ENCODE data around the gene NPFF. TPM values are rescaled to one million over a fixed set of nuclear protein-coding genes. Genes with fewer than 3 reads are reported as not detected.
A peak's percentile ranks its signal among the peaks of the same experiment; 100 is the strongest.

Gene NPFF
- total RNA-seq, 2 experiments from 2014 or later = not detected

DNA sequence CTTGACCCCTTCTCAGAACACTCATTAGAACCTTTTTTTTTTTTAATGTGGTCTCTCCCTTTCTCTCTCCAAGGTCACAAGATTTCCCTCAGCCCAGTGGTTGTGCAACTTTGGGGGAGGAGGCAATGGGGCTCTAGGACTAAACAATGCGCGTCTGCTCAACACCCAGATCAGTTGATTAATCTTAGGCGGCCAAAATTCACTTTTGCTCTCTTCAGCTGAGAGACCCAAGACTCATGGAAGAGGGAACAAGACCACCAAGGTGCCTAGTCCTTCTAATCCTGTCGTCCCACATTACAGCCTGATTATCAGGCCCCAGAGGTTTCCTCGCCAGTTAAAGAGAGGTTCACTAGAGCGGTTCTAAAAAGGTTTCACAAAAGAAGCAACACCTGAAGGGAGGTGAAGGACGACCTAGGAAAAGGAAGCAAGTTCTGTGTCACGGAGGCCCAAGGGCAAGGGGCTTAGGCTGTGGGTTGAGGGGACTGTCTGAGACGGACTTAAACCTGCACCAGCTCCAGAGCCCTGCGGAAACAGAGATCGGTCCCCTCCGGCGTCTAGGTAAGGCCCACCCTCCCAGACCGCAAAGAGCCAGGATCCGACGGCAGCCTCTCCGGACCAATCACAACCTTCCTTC, 7.0 kb downstream of the NPFF start:
- H3K27ac Mint-ChIP-seq = peak overlapping the region; percentile 94
- CTCF ChIA-PET = interaction anchor here (0.9 to 1.9 kb wide), 8 partner anchors 9 to 179 kb away, joined by 3 to 8 read pairs (median 5); partner anchors contain the start of genes AAAS and ATP5MC2
- H3K36me3 Mint-ChIP-seq (ENCODE audit: low read depth) = no peaks in the 10 kb centered on the region
- no peak for DNase-seq
- ATAC-seq = no peak
- intact Hi-C loops (cut with micrococcal nuclease) = loop anchor here (10.0 kb wide), 1 partner anchor 145 kb away; no protein-coding TSS in a partner anchor
- H3K9me3 Mint-ChIP-seq = no peaks in the 10 kb centered on the region
- TF ChIP-seq, protein P1, sequence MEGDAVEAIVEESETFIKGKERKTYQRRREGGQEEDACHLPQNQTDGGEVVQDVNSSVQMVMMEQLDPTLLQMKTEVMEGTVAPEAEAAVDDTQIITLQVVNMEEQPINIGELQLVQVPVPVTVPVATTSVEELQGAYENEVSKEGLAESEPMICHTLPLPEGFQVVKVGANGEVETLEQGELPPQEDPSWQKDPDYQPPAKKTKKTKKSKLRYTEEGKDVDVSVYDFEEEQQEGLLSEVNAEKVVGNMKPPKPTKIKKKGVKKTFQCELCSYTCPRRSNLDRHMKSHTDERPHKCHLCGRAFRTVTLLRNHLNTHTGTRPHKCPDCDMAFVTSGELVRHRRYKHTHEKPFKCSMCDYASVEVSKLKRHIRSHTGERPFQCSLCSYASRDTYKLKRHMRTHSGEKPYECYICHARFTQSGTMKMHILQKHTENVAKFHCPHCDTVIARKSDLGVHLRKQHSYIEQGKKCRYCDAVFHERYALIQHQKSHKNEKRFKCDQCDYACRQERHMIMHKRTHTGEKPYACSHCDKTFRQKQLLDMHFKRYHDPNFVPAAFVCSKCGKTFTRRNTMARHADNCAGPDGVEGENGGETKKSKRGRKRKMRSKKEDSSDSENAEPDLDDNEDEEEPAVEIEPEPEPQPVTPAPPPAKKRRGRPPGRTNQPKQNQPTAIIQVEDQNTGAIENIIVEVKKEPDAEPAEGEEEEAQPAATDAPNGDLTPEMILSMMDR (IDR thresholded peaks at IDR 0.05) = no peak
- no peaks in the 10 kb centered on the region for H3K27me3 Mint-ChIP-seq
- POLR2A ChIA-PET = interaction anchor here (0.6 to 54.1 kb wide), 8 partner anchors 10 to 201 kb away, joined by 3 to 1494 read pairs (median 4); partner anchors contain the start of genes ATP5MC2, MYG1 and PCBP2
- peaks cover 39% of the 10 kb centered on the region for H3K4me1 Mint-ChIP-seq (ENCODE audit: low read depth)
- H3K4me3 Mint-ChIP-seq = peak overlapping the region; percentile 76

DNA sequence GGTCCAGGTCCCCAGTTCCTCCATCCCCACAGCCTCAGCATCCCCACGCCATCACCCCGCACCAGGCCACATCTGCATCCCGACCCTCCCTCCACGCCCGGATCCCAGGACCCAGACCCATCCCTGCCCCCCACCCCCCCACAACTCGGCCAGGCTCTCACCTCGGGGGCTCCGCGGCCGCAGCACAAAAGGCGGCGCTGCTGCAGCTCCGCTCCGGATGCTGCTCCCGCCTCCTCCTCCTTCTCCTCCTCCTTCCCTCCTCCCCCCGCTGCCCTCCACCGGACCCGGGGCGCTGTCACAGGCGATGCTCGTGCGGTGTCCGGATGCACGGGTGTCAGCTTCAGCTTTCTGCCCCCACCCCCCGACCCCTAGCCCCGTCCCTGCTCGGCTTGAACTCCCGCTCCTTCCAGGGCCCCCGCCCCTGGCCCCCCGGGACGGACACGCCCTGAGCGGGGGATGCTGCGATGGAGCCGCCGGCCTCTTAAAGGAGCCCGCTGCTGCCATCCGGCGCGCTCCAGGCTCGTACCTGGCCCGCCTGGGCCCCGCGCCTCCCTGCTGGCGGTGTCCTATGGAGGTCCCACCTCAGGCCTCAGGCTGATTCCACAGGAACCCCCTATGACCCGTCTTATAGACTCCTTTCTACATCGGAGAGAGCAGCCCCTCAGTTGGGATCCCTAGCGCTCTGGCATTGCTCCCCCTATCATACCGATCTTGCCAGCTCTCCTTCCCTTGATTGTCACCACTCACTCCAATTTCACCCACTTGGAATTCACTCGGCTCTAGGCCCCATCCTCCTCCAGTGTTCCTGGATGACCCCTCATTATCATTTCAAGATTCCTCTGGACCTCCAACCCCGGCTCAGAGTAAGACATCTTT, 7.8 kb downstream of the NPFF start, which contains the start of gene MAP3K12:
TSS of gene MAP3K12 (minus strand) at position 193 of the 876 bp plus-strand sequence. CDS start 12,067 bp downstream, outside the sequence.
- TF ChIP-seq, protein P1 (IDR thresholded peaks at IDR 0.05) = no peak
- Mint-ChIP-seq H3K27me3 (no peaks in the 10 kb centered on the region), H3K4me3 (peak within 1 kb of the TSS; percentile 76), H3K9me3 (no peaks in the 10 kb centered on the region), H3K27ac (peak within 1 kb of the TSS; percentile 94), H3K4me1 (ENCODE audit: low read depth) (peaks cover 37% of the 10 kb centered on the region), H3K36me3 (ENCODE audit: low read depth) (no peaks in the 10 kb centered on the region)
- ChIA-PET CTCF (interaction anchor here (1.1 to 2.5 kb wide), 5 partner anchors 9 to 147 kb away, joined by 4 to 11 read pairs (median 5); no protein-coding TSS in a partner anchor), POLR2A (interaction anchor here (0.6 to 54.1 kb wide), 4 partner anchors 9 to 180 kb away, joined by 3 to 1494 read pairs (median 6); partner anchors contain the start of gene PCBP2)
- intact Hi-C loops (cut with micrococcal nuclease) = loop anchor here (10.0 kb wide), 1 partner anchor 145 kb away; no protein-coding TSS in a partner anchor
- DNase-seq (peak; percentile 76), ATAC-seq (peak; percentile 11)

DNA sequence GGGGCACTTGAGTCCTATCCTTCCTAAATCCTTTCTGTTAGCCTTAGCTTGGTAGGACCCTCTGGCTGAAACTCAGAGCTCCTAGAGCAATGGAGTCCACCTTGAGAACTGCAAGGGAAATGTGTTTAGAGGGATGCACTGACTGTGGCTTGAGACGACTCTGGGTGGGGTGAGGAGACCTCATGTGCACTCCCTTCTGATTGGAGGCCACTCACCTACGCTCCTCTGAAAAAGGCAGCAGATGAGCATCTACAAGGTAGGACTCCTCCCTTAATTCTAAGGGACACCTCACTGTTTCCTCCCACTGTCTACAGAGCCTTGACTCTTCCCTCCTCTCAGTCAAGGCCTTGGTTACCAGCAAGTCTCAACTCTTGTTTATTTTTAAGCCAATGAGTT, 9.1 kb downstream of the NPFF start:
- ATAC-seq = no peak
- ChIA-PET POLR2A (interaction anchor here (1.0 to 54.1 kb wide), 2 partner anchors 8 to 31 kb away, joined by 3 to 1494 read pairs; partner anchors contain the start of gene PCBP2), CTCF (interaction anchor here (1.0 to 2.5 kb wide), 4 partner anchors 10 to 25 kb away, joined by 3 to 11 read pairs (median 6); no protein-coding TSS in a partner anchor)

DNA sequence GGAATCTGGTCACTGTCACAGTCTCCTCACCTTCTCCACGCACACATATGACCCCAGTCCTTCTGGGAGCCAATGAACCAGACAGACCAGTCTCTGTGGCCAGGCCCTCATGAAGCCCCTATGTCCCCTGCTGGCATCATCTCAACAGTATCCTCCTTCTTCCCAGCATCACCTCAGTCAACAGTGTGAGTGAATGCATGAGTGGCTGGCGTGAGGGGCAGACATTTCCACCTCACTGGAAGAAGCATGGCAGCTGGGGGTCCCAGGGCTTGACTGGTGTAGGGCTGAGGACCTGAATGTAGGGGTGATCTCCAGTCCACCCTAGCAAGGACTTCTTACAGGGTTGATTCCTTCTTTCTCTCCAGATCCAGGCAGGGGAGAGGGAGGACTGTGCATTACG, 9.8 kb downstream of the NPFF start:
- no peak overlapping the region for H3K27ac Mint-ChIP-seq
- peaks cover 40% of the 10 kb centered on the region for H3K4me1 Mint-ChIP-seq (ENCODE audit: low read depth)

More for the DNA sequence above, 9.1 kb downstream of the NPFF start:
- intact Hi-C loops (cut with micrococcal nuclease) = no loop called here
- H3K27ac Mint-ChIP-seq = peak overlapping the region; percentile 81
- H3K36me3 Mint-ChIP-seq (ENCODE audit: low read depth) = no peaks in the 10 kb centered on the region
- H3K27me3 Mint-ChIP-seq = no peaks in the 10 kb centered on the region
- peaks cover 42% of the 10 kb centered on the region for H3K4me1 Mint-ChIP-seq (ENCODE audit: low read depth)
- TF ChIP-seq, protein P1 (IDR thresholded peaks at IDR 0.05) = no peak
- peak overlapping the region; percentile 76 for H3K4me3 Mint-ChIP-seq
- DNase-seq = peak; percentile 30
- no peaks in the 10 kb centered on the region for H3K9me3 Mint-ChIP-seq

More for the DNA sequence above, 9.8 kb downstream of the NPFF start:
- Mint-ChIP-seq H3K4me3 (no peak overlapping the region), H3K9me3 (no peaks in the 10 kb centered on the region), H3K36me3 (ENCODE audit: low read depth) (no peaks in the 10 kb centered on the region), H3K27me3 (no peaks in the 10 kb centered on the region)
- TF ChIP-seq, protein P1 (IDR thresholded peaks at IDR 0.05) = no peak
- ChIA-PET POLR2A (interaction anchor here (1.0 to 54.1 kb wide), 2 partner anchors 8 to 30 kb away, joined by 3 to 1494 read pairs; partner anchors contain the start of gene PCBP2), CTCF (interaction anchor here (1.0 to 2.5 kb wide), 4 partner anchors 9 to 145 kb away, joined by 3 to 11 read pairs (median 5); no protein-coding TSS in a partner anchor)
- ATAC-seq = no peak
- intact Hi-C loops (cut with micrococcal nuclease) = no loop called here
- no peak for DNase-seq

Measured in activated CD8-positive, alpha-beta T cell treated with anti-CD3 and anti-CD28 coated beads for 36 hours (primary cell).